H9 (cell line): ENCODE results near the gene DIP2C. TPM values are rescaled to one million over a fixed set of nuclear protein-coding genes. Genes with fewer than 3 reads are reported as not detected.

ENCODE experiments used
- DNase-seq: peaks from one replicate; pipeline ENCODE4 v3.0.0-alpha.2; 2017
- H2AFZ ChIP-seq: one replicate; pipeline ENCODE4 v1.6.1; 2013; ENCODE audit warnings: mild to moderate bottlenecking, low read length, control low read depth, moderate library complexity
- H2AK5ac ChIP-seq: 2 replicates; pipeline ENCODE4 v1.6.1; 2013; ENCODE audit warnings: low read length, control low read depth, mixed read lengths; ENCODE audit not compliant: insufficient read length
- H2BK120ac ChIP-seq: one replicate; pipeline ENCODE4 v1.6.1; 2013; ENCODE audit warnings: low read depth, mild to moderate bottlenecking, low read length, control low read depth, inconsistent platforms; ENCODE audit not compliant: poor library complexity, severe bottlenecking
- H2BK12ac ChIP-seq: 2 replicates; pipeline ENCODE4 v1.6.1; 2013; ENCODE audit warnings: low read length, control low read depth, mixed read lengths, low read depth; ENCODE audit not compliant: insufficient read length
- H2BK15ac ChIP-seq: 2 replicates; pipeline ENCODE4 v1.6.1; 2013; ENCODE audit warnings: low read depth, low read length, control low read depth
- H2BK20ac ChIP-seq: one replicate; pipeline ENCODE4 v1.6.1; 2013; ENCODE audit warnings: low read depth, mild to moderate bottlenecking, low read length, control low read depth, inconsistent platforms; ENCODE audit not compliant: poor library complexity, severe bottlenecking
- H2BK5ac ChIP-seq: 2 replicates; pipeline ENCODE4 v1.6.1; 2013; ENCODE audit warnings: low read length, control low read depth, mixed read lengths; ENCODE audit not compliant: insufficient read length
- H3K14ac ChIP-seq: 2 replicates; pipeline ENCODE4 v1.6.1; 2013; ENCODE audit warnings: low read length, control low read depth; ENCODE audit not compliant: insufficient read depth
- H3K18ac ChIP-seq: 2 replicates; pipeline ENCODE4 v1.6.1; 2013; ENCODE audit warnings: low read depth, mild to moderate bottlenecking, mixed read lengths, low read length, control low read depth; ENCODE audit not compliant: insufficient read length
- H3K23ac ChIP-seq: 2 replicates; pipeline ENCODE4 v1.6.1; 2013; ENCODE audit warnings: low read length, control low read depth, mixed read lengths, low read depth; ENCODE audit not compliant: insufficient read length
- H3K23me2 ChIP-seq: 2 replicates; pipeline ENCODE4 v1.6.1; 2013; ENCODE audit warnings: low read depth, mild to moderate bottlenecking, mixed read lengths, low read length, control low read depth; ENCODE audit not compliant: insufficient read length, poor library complexity, severe bottlenecking
- H3K27ac ChIP-seq: 2 replicates; pipeline ENCODE4 v1.5.1; 2013; ENCODE audit warnings: low read length, control low read depth, mixed read lengths, low read depth; ENCODE audit not compliant: insufficient read length
- H3K27me3 ChIP-seq: 2 replicates; pipeline ENCODE4 v1.6.1; 2013; ENCODE audit warnings: low read length, control low read depth, inconsistent platforms; ENCODE audit not compliant: insufficient read depth
- H3K4ac ChIP-seq: 2 replicates; pipeline ENCODE4 v1.6.1; 2013; ENCODE audit warnings: low read depth, mild to moderate bottlenecking, control low read depth, inconsistent platforms, low read length, moderate library complexity
- H3K4me1 ChIP-seq: 2 replicates; pipeline ENCODE4 v1.6.1; 2013; ENCODE audit warnings: low read length, control low read depth, inconsistent platforms; ENCODE audit not compliant: insufficient read depth
- H3K4me2 ChIP-seq: 2 replicates; pipeline ENCODE4 v1.6.1; 2013; ENCODE audit warnings: low read length, control low read depth, mixed read lengths; ENCODE audit not compliant: insufficient read length, insufficient read depth
- H3K56ac ChIP-seq: 2 replicates; pipeline ENCODE4 v1.6.1; 2013; ENCODE audit warnings: low read depth, mild to moderate bottlenecking, mixed read lengths, low read length, control low read depth; ENCODE audit not compliant: insufficient read length
- H3K79me1 ChIP-seq: 2 replicates; pipeline ENCODE4 v1.6.1; 2013; ENCODE audit warnings: low read depth, mild to moderate bottlenecking, moderate library complexity, low read length, control low read depth, inconsistent platforms; ENCODE audit not compliant: insufficient read depth, poor library complexity, severe bottlenecking
- H3K79me2 ChIP-seq: 2 replicates; pipeline ENCODE4 v1.6.1; 2013; ENCODE audit warnings: low read length, control low read depth, inconsistent platforms; ENCODE audit not compliant: insufficient read depth
- H3K9ac ChIP-seq: 2 replicates; pipeline ENCODE4 v1.6.1; 2013; ENCODE audit warnings: low read length, control low read depth, mixed read lengths; ENCODE audit not compliant: insufficient read length; ENCODE audit errors: extremely low read depth
- H3K9me3 ChIP-seq: one replicate; pipeline ENCODE4 v1.6.1; 2013; ENCODE audit warnings: low read depth, low read length, inconsistent platforms; ENCODE audit not compliant: control insufficient read depth
- H3T11ph ChIP-seq: one replicate; pipeline ENCODE4 v1.6.1; 2013; ENCODE audit warnings: mild to moderate bottlenecking, low read length, control low read depth, inconsistent platforms
- H4K20me1 ChIP-seq: one replicate; pipeline ENCODE4 v1.6.1; 2013; ENCODE audit not compliant: control insufficient read depth, insufficient read length, insufficient read depth
- H4K5ac ChIP-seq: 2 replicates; pipeline ENCODE4 v1.6.1; 2013; ENCODE audit warnings: low read depth, mild to moderate bottlenecking, mixed read lengths, low read length, control low read depth; ENCODE audit not compliant: insufficient read length
- H4K8ac ChIP-seq: replicated peaks from 2 replicates; pipeline ENCODE4 v1.6.1; 2013; ENCODE audit warnings: low read length, control low read depth, mixed read lengths, low read depth; ENCODE audit not compliant: insufficient read length
- H4K91ac ChIP-seq: 2 replicates; pipeline ENCODE4 v1.6.1; 2013; ENCODE audit warnings: low read depth, mild to moderate bottlenecking, moderate library complexity, mixed read lengths, low read length, control low read depth; ENCODE audit not compliant: insufficient read length
- H3K27ac Mint-ChIP-seq, 3 experiments: 2 replicates in 2 of 3; 3 replicates in 1 of 3; pipeline ENCODE4 v1.8.0; 2020 to 2021; ENCODE audit warnings: mixed read lengths in 3 of 3, mild to moderate bottlenecking in 1 of 3, moderate library complexity in 1 of 3
- H3K27me3 Mint-ChIP-seq: 2 replicates; pipeline ENCODE4 v1.8.0; 2021; ENCODE audit warnings: low read depth, mild to moderate bottlenecking, moderate library complexity, mixed read lengths
- H3K36me3 Mint-ChIP-seq, 3 experiments: 2 replicates in 2 of 3; 3 replicates in 1 of 3; pipeline ENCODE4 v1.8.0; 2020 to 2021; ENCODE audit warnings: low read depth in 3 of 3, mixed read lengths in 3 of 3; ENCODE audit not compliant: insufficient read depth in 1 of 3
- H3K4me1 Mint-ChIP-seq, 2 experiments: 2 replicates each; pipeline ENCODE4 v1.8.0; 2020; ENCODE audit warnings: mixed read lengths in 2 of 2
- H3K4me3 Mint-ChIP-seq, 2 experiments: 2 replicates in 1 of 2; 3 replicates in 1 of 2; pipeline ENCODE4 v1.8.0; 2020 to 2021; ENCODE audit warnings: mild to moderate bottlenecking in 2 of 2, mixed read lengths in 2 of 2, moderate library complexity in 1 of 2
- H3K9me3 Mint-ChIP-seq, 2 experiments: 2 replicates in 1 of 2; 3 replicates in 1 of 2; pipeline ENCODE4 v1.8.0; 2020; ENCODE audit warnings: mild to moderate bottlenecking in 2 of 2, mixed read lengths in 2 of 2, moderate library complexity in 1 of 2
- CTCF ChIP-seq: fragments of 200-600 bp; sonication (generic); conservative IDR thresholded peaks from 3 replicates; pipeline ENCODE4 v1.8.0; 2021; ENCODE audit warnings: antibody characterized with exemption, mild to moderate bottlenecking
- WGBS: extraction: QIAGEN DNeasy Blood & Tissue Kit; methylation state at CpG from one replicate; pipeline ENCODE4 v1.1.7; 2013; ENCODE audit warnings: missing lambda C conversion rate, low lambda C conversion rate, mixed read lengths; ENCODE audit not compliant: insufficient read length; ENCODE audit errors: extremely low coverage; 5-methylcytosine and 5-hydroxymethylcytosine counted together
- total RNA-seq: library from RNA; stranded (reverse); gene quantifications from 2 replicates; pipeline ENCODE4 v1.2.1, GENCODE V29; 2021

The DIP2C gene
- total RNA-seq, 1 experiment from 2014 or later: 7.9 TPM

- no peak overlapping the region for H3K27ac ChIP-seq
Observed at GRCh38 chr10:308101-308500, 381.4 kb downstream of the DIP2C start.

More at GRCh38 chr10:308101-308500, 381.4 kb downstream of the DIP2C start:
- no peak overlapping the region for H2BK5ac ChIP-seq
- H3K56ac ChIP-seq: no peak overlapping the region
- no CpG with 5 or more reads among the region's 11 CpGs for WGBS
- no peaks in the 10 kb centered on the region for H3K9me3 Mint-ChIP-seq
- no peaks in the 10 kb centered on the region for H3K4me1 ChIP-seq
- no peaks in the 10 kb centered on the region for H3K79me1 ChIP-seq
- no peak overlapping the region for H3K18ac ChIP-seq
- H4K20me1 ChIP-seq: no peaks in the 10 kb centered on the region
- no peak overlapping the region for H3K14ac ChIP-seq
- H4K5ac ChIP-seq: no peak overlapping the region
- no peak for TF ChIP-seq CTCF
- no peak overlapping the region for H3T11ph ChIP-seq
- no peak overlapping the region for H2BK120ac ChIP-seq
- no peaks in the 10 kb centered on the region for H3K9me3 ChIP-seq
- H3K4me1 Mint-ChIP-seq: peaks cover 10 to 17% of the 10 kb centered on the region in 2 experiments
- H2AFZ ChIP-seq: no peak overlapping the region
- no peak overlapping the region for H4K91ac ChIP-seq
- H3K23ac ChIP-seq: no peak overlapping the region
- no peak overlapping the region for H2AK5ac ChIP-seq
- no peaks in the 10 kb centered on the region for H3K79me2 ChIP-seq
- H3K4me2 ChIP-seq: no peak overlapping the region
- no peaks in the 10 kb centered on the region for H3K27me3 ChIP-seq
- H2BK12ac ChIP-seq: no peak overlapping the region
- no peak for DNase-seq
- H3K4ac ChIP-seq: no peak overlapping the region
- no peak overlapping the region for H3K9ac ChIP-seq
- no peak overlapping the region for H2BK15ac ChIP-seq
- H3K27me3 Mint-ChIP-seq: no peaks in the 10 kb centered on the region
- H4K8ac ChIP-seq: no peak overlapping the region
- no peak overlapping the region for H2BK20ac ChIP-seq
- 0 out of 7 replicates have a peak, but pooled peaks cover 0 to 2% (median 0%) of the 10 kb centered on the region in 3 experiments for H3K36me3 Mint-ChIP-seq
- no peak overlapping the region for H3K4me3 Mint-ChIP-seq
- no peaks in the 10 kb centered on the region for H3K23me2 ChIP-seq
- H3K27ac Mint-ChIP-seq: no peak overlapping the region
